Breast epithelium (tissue), 4 donors: ENCODE data around the gene PCSK2. TPM values are rescaled to one million over a fixed set of nuclear protein-coding genes. Genes with fewer than 3 reads are reported as not detected.

Experiments
- DNase-seq, 2 donors: peaks; one replicate each; pipeline ENCODE4 v3.0.0-alpha.2; 2019; ENCODE audit warnings: low spot score in 2 of 2
- H3K27ac ChIP-seq, 2 donors: fragments of 200-600 bp; sonication (generic) in 1 of 2; one replicate each; pipeline ENCODE4 v1.5.1; 2016 to 2019; ENCODE audit warnings: mild to moderate bottlenecking in 1 of 2
- H3K27me3 ChIP-seq, 2 donors: fragments of 200-600 bp; sonication (generic) in 1 of 2; one replicate each; pipeline versions ENCODE4 v1.5.1 to v1.6.0; 2017 to 2019; ENCODE audit warnings: control low read depth in 1 of 2, mild to moderate bottlenecking in 1 of 2
- H3K36me3 ChIP-seq: fragments of 200-600 bp; one replicate; pipeline ENCODE4 v1.5.1; 2019
- H3K4me1 ChIP-seq, 2 donors: fragments of 200-600 bp; sonication (generic); one replicate each; pipeline ENCODE4 v1.5.1; 2016 to 2019; ENCODE audit warnings: control low read depth in 1 of 2
- H3K4me3 ChIP-seq, 3 donors: fragments of 200-600 bp; sonication (generic); 1 replicate in 2 of 3; 2 replicates in 1 of 3; pipeline ENCODE4 v1.5.1; 2016 to 2019; ENCODE audit warnings: mild to moderate bottlenecking in 3 of 3, moderate library complexity in 2 of 3
- H3K9me3 ChIP-seq, 2 donors: fragments of 200-600 bp; sonication (generic) in 1 of 2; one replicate each; pipeline ENCODE4 v1.5.1; 2016 to 2019; ENCODE audit warnings: control low read depth in 1 of 2
- POLR2A ChIP-seq: fragments of 450-650 bp; IDR thresholded peaks from one replicate; pipeline ENCODE4 v1.6.1; 2016; ENCODE audit warnings: antibody characterized with exemption, mild to moderate bottlenecking, moderate library complexity
- POLR2AphosphoS5 ChIP-seq, 3 donors: sonication (generic); formaldehyde crosslinking; IDR thresholded peaks; one replicate each; pipeline ENCODE4 v1.6.1; 2017; ENCODE audit warnings: antibody characterized with exemption in 3 of 3
- intact Hi-C: fragments of 100-400 bp; cut with DNase I; formaldehyde crosslinking; loops from one replicate; pipeline ENCODE4 v1.15.1; 2023; ENCODE audit warnings: low total_unique reads
- total RNA-seq, 3 donors: library from RNA; depleted of rRNA; stranded (reverse); fragments of >200 nt; gene quantifications; one replicate each; pipeline ENCODE4 v1.1.0, GENCODE V29; 2016
- TF ChIP-seq, protein P1 (sequence below), 3 donors: fragments of 450-650 bp; IDR thresholded peaks; one replicate each; pipeline ENCODE4 v1.5.1; 2016 to 2017; ENCODE audit warnings: antibody characterized with exemption in 3 of 3, mild to moderate bottlenecking in 3 of 3, moderate library complexity in 3 of 3

Gene PCSK2
- total RNA-seq, 3 donors from 2014 or later: 0.16 TPM; not detected in 2

DNA sequence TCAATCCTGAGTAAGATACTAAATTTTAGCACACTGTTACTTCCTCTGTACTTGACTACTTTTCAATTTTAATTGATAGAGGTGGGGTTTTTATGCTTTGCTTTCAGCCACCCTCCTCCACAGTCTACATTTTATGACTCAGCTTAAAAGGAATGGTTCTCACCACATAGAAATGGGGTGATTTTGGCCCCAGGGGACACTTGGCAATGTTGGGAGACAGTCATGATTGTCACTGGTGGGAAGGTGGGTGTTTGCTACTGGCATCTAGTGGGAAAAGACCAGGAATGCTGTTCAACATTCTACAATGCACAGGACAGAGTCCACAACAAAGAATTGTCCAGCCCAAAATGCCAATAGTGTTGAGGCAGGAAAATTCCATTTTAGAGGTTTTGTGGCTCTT lies 71.3 kb downstream of the PCSK2 start:
- Histone ChIP-seq H3K27ac (no peak overlapping the region), H3K4me3 (no peak overlapping the region), H3K4me1 (no peaks in the 10 kb centered on the region), H3K36me3 (no peaks in the 10 kb centered on the region), H3K27me3 (no peaks in the 10 kb centered on the region), H3K9me3 (no peaks in the 10 kb centered on the region)
- TF ChIP-seq POLR2A: no peak
- TF ChIP-seq, protein P1, sequence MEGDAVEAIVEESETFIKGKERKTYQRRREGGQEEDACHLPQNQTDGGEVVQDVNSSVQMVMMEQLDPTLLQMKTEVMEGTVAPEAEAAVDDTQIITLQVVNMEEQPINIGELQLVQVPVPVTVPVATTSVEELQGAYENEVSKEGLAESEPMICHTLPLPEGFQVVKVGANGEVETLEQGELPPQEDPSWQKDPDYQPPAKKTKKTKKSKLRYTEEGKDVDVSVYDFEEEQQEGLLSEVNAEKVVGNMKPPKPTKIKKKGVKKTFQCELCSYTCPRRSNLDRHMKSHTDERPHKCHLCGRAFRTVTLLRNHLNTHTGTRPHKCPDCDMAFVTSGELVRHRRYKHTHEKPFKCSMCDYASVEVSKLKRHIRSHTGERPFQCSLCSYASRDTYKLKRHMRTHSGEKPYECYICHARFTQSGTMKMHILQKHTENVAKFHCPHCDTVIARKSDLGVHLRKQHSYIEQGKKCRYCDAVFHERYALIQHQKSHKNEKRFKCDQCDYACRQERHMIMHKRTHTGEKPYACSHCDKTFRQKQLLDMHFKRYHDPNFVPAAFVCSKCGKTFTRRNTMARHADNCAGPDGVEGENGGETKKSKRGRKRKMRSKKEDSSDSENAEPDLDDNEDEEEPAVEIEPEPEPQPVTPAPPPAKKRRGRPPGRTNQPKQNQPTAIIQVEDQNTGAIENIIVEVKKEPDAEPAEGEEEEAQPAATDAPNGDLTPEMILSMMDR (IDR thresholded peaks at IDR 0.05): no peak
- no peak for TF ChIP-seq POLR2AphosphoS5 (IDR thresholded peaks at IDR 0.05)
- DNase-seq: no peak
- intact Hi-C loops: no loop called here

DNA sequence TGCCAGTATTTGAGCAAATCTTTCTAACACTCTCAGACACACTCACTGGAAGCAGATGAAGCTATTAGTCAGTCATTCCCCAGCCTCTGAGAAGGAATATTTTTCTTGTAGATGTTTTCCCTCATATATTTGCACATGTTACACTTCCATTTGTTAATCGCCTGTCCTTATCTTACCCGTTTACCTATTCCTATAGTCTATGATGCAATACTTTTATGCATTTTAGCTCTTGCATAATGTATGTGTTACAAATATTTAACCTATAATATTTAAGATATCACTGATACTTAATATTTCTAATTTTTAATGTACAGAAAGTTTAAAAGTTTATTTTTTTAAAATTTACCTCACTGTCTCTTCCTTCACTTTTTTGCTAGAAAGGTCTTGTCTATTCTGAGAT lies 71.9 kb downstream of the PCSK2 start:
- Histone ChIP-seq H3K27me3 (no peaks in the 10 kb centered on the region), H3K4me3 (no peak overlapping the region), H3K4me1 (no peaks in the 10 kb centered on the region), H3K36me3 (no peaks in the 10 kb centered on the region), H3K9me3 (no peaks in the 10 kb centered on the region), H3K27ac (no peak overlapping the region)
- intact Hi-C loops: no loop called here
- TF ChIP-seq POLR2AphosphoS5 (IDR thresholded peaks at IDR 0.05): no peak
- TF ChIP-seq POLR2A: no peak
- TF ChIP-seq, protein P1 (IDR thresholded peaks at IDR 0.05): no peak
- DNase-seq: no peak

DNA sequence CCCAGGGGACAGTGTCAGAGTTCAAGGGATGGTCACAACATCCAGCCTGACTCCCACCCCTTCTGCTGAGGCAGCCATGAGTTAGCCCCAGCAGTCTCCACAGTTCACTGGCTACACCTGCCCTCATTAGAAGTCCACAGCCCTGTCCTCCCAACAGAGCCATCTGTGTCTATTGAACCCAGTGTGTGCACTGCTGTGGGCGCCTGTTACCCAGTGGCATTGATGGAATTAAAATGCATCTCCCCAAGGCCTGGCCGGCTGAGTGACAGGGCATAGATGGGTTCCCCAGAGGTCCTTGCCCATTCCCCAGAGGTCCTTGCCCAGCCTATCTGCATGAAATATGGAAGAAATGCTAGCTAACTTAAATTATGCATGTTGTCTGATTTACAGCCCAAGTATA lies 73.3 kb downstream of the PCSK2 start:
- no peaks in the 10 kb centered on the region for H3K4me1 ChIP-seq
- intact Hi-C loops: no loop called here
- TF ChIP-seq, protein P1 (IDR thresholded peaks at IDR 0.05): no peak
- TF ChIP-seq POLR2AphosphoS5 (IDR thresholded peaks at IDR 0.05): no peak
- no peak for TF ChIP-seq POLR2A
- no peaks in the 10 kb centered on the region for H3K27me3 ChIP-seq
- H3K9me3 ChIP-seq: no peaks in the 10 kb centered on the region
- H3K4me3 ChIP-seq: no peak overlapping the region
- DNase-seq: no peak
- H3K36me3 ChIP-seq: no peaks in the 10 kb centered on the region
- no peak overlapping the region for H3K27ac ChIP-seq

DNA sequence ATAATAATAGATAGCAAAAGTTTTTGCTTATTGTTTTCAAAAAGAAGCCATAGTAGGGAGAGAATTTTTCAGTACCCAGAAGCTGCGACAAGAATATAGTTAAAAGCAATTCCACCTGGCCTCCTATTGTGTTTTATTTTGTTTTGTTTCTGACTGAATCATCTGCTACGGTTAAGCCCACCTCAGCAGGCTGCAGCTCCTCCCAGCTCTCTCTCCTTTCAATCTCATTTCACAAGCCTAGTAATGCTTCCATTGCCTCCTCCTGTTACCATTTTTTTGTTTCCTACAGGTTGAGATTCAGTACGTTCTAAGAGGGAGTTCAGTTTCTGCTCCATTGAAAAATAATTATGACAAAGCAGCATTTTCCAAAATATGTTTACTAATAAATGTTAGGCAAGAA lies 77.9 kb downstream of the PCSK2 start:
- no peaks in the 10 kb centered on the region for H3K36me3 ChIP-seq
- no peaks in the 10 kb centered on the region for H3K27me3 ChIP-seq
- no peak for DNase-seq
- intact Hi-C loops: no loop called here
- H3K4me1 ChIP-seq: no peaks in the 10 kb centered on the region
- H3K27ac ChIP-seq: no peak overlapping the region
- H3K4me3 ChIP-seq: no peak overlapping the region
- H3K9me3 ChIP-seq: no peaks in the 10 kb centered on the region
- TF ChIP-seq POLR2A: no peak
- TF ChIP-seq, protein P1 (IDR thresholded peaks at IDR 0.05): no peak

DNA sequence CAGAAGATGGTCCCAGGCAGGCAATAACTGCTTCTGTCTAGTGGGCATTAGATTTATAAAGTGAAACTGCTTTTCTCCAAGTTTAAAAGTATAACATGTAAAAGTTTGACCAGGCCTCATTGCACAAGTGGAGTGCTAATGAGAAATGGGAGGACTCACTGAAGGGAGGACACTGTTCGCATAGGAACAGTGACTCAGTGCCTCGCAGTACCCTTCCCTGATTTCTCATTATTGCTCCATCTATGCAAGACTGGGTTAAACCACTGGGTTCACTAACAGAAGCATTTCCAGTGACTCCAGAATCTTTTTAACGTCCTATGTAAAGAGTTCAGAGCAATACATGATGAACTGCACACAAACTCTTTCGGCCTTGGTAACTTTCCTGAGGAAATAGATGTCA lies 79.6 kb downstream of the PCSK2 start:
- Histone ChIP-seq H3K4me3 (no peak overlapping the region), H3K4me1 (no peaks in the 10 kb centered on the region), H3K27me3 (no peaks in the 10 kb centered on the region), H3K9me3 (no peaks in the 10 kb centered on the region), H3K36me3 (no peaks in the 10 kb centered on the region), H3K27ac (no peak overlapping the region)
- intact Hi-C loops: no loop called here
- TF ChIP-seq, protein P1 (IDR thresholded peaks at IDR 0.05): no peak
- TF ChIP-seq POLR2AphosphoS5 (IDR thresholded peaks at IDR 0.05): no peak
- TF ChIP-seq POLR2A: no peak
- DNase-seq: no peak
